Upper lobe of left lung (tissue), 6 donors: ENCODE results near the gene RNFT2. TPM values are rescaled to one million over a fixed set of nuclear protein-coding genes. Genes with fewer than 3 reads are reported as not detected.

Experiments
- ATAC-seq, 2 donors: fragments of 200-7000 bp; cut with Tn5 transposase; one replicate each; pipeline ENCODE4 v1.9.1; 2022; ENCODE audit warnings: mild to moderate bottlenecking in 2 of 2, moderate library complexity in 2 of 2; ENCODE audit not compliant: low FRiP score in 2 of 2
- DNase-seq, 2 donors: peaks; one replicate each; pipeline ENCODE4 v3.0.0-alpha.2; 2019 to 2020
- H3K27ac ChIP-seq, 4 donors: fragments of 200-600 bp; sonication (generic); one replicate each; pipeline ENCODE4 v1.5.1; 2016 to 2019
- H3K27me3 ChIP-seq, 4 donors: fragments of 200-600 bp; sonication (generic); one replicate each; pipeline ENCODE4 v1.5.1; 2017 to 2019
- H3K36me3 ChIP-seq, 4 donors: fragments of 200-600 bp; sonication (generic); one replicate each; pipeline ENCODE4 v1.5.1; 2016 to 2019
- H3K4me1 ChIP-seq, 4 donors: fragments of 200-600 bp; sonication (generic); one replicate each; pipeline ENCODE4 v1.5.1; 2018 to 2019
- H3K4me3 ChIP-seq, 4 donors: fragments of 200-600 bp; sonication (generic); one replicate each; pipeline ENCODE4 v1.5.1; 2017 to 2019; ENCODE audit warnings: mild to moderate bottlenecking in 2 of 4, moderate library complexity in 1 of 4
- H3K9me3 ChIP-seq, 4 donors: fragments of 200-600 bp; sonication (generic); one replicate each; pipeline ENCODE4 v1.5.1; 2018 to 2019
- CTCF ChIP-seq, 6 experiments: fragments of 450-650 bp in 4 of 6; fragments of 200-600 bp in 2 of 6; sonication (generic) in 2 of 6; IDR thresholded peaks; one replicate each; pipeline ENCODE4 v1.5.1; 2016 to 2019; ENCODE audit warnings: antibody characterized with exemption in 6 of 6
- EP300 ChIP-seq, 4 donors: sonication (generic); formaldehyde crosslinking; IDR thresholded peaks; one replicate each; pipeline ENCODE4 v1.5.1; 2017; ENCODE audit warnings: antibody characterized with exemption in 4 of 4, control low read depth in 2 of 4
- POLR2A ChIP-seq, 4 donors: fragments of 450-650 bp; IDR thresholded peaks; one replicate each; pipeline ENCODE4 v1.5.1; 2016 to 2017; ENCODE audit warnings: antibody characterized with exemption in 4 of 4, mild to moderate bottlenecking in 2 of 4
- POLR2AphosphoS5 ChIP-seq, 2 donors: sonication (generic); formaldehyde crosslinking; IDR thresholded peaks; one replicate each; pipeline ENCODE4 v1.5.1; 2017; ENCODE audit warnings: antibody characterized with exemption in 2 of 2
- WGBS, 2 donors: methylation state at CpG; one replicate each; pipeline ENCODE4 v1.1.5; 2017 to 2018; 5-methylcytosine and 5-hydroxymethylcytosine counted together
- total RNA-seq, 6 donors: library from RNA; depleted of rRNA in 4 of 6; stranded (reverse); fragments of >200 nt in 4 of 6; gene quantifications; one replicate each; pipeline versions ENCODE4 v1.1.0 to v1.2.1, GENCODE V29; 2016 to 2021
- donor health status: DM: no; HTN: no; CAD: no; lungs with moderate emphysema.
- donor health status: DM: no; HTN: yes; CAD: no; lungs with severe emphysema.

The RNFT2 gene
- total RNA-seq, 6 donors from 2014 or later: 0.91 to 4.8 (median 2.1) TPM

DNA sequence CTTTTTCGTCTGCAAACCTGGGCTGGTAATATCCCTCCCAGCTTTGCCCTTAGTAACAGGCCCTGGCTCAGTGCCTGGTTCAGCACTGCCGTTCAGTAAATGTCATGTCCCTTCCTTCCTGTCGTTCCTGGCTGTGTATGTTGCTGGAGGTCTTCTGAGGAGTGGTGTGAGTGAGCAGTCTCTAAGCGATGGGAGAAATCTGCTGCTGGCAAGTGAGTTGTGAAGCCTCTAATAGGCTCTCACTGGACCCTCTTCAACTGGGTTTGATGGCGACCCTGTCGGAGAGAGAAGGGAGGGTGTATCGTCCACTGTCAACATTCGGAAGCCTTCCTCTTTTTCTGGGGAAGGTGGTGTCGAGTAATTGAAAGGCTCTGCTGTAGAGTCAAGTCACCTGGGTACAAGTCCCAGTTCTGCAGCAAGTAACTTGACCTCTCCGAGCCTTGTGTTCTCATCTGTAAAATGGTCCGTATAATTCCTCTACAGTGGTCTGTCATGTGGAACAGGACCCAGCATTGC, 80.3 kb downstream of the RNFT2 start:
- DNase-seq: peak in 1 of 2 donors; percentile 43
- H3K9me3 ChIP-seq: no peaks in the 10 kb centered on the region
- no peaks in the 10 kb centered on the region for H3K27me3 ChIP-seq
- peak overlapping the region; percentile 91 to 95 (median 93) for H3K27ac ChIP-seq
- no peak for ATAC-seq
- peak overlapping the region in 3 of 4 donors; percentile 58 to 82 (median 76) for H3K4me3 ChIP-seq
- peaks cover 12 to 17% (median 14%) of the 10 kb centered on the region in 4 donors for H3K4me1 ChIP-seq
- TF ChIP-seq EP300 (IDR thresholded peaks at IDR 0.05) (no peak), CTCF (IDR thresholded peaks at IDR 0.05) (no peak), POLR2AphosphoS5 (IDR thresholded peaks at IDR 0.05) (no peak), POLR2A (IDR thresholded peaks at IDR 0.05) (no peak)
- 15 to 27% methylated on average over 9 to 11 of the region's 11 CpGs for WGBS, 2 donors
- H3K36me3 ChIP-seq: no peaks in the 10 kb centered on the region

GRCh38 chr12:116818948-116819832, 81.1 kb downstream of the RNFT2 start:
- H3K27me3 ChIP-seq: no peaks in the 10 kb centered on the region
- no peaks in the 10 kb centered on the region for H3K36me3 ChIP-seq
- peaks cover 12 to 17% (median 14%) of the 10 kb centered on the region in 4 donors for H3K4me1 ChIP-seq
- TF ChIP-seq CTCF (IDR thresholded peaks at IDR 0.05) (peak in 4 of 6 experiments; percentile 24 to 46 (median 28)), POLR2A (IDR thresholded peaks at IDR 0.05) (peak in 3 of 4 donors; percentile 53 to 89 (median 72)), POLR2AphosphoS5 (IDR thresholded peaks at IDR 0.05) (peak; percentile 60), EP300 (IDR thresholded peaks at IDR 0.05) (no peak)
- H3K4me3 ChIP-seq: peak overlapping the region; percentile 38 to 82 (median 67)
- ATAC-seq: peak; percentile 87 to 98
- peak overlapping the region; percentile 91 to 95 (median 93) for H3K27ac ChIP-seq
- H3K9me3 ChIP-seq: no peaks in the 10 kb centered on the region
- DNase-seq: peak; percentile 89 to 97
- WGBS, 2 donors: 1 to 2% methylated on average over 29 to 46 of the region's 70 CpGs

- Histone ChIP-seq H3K36me3 (no peaks in the 10 kb centered on the region), H3K27ac (no peak overlapping the region), H3K9me3 (peaks cover 0 to 8% (median 2%) of the 10 kb centered on the region in 4 donors), H3K4me3 (no peak overlapping the region), H3K27me3 (no peaks in the 10 kb centered on the region), H3K4me1 (peaks cover 12 to 17% (median 14%) of the 10 kb centered on the region in 4 donors)
- WGBS, 2 donors: 90% methylated on average over 10 of the region's 10 CpGs
- no peak for TF ChIP-seq CTCF (IDR thresholded peaks at IDR 0.05)
- no peak for TF ChIP-seq POLR2AphosphoS5 (IDR thresholded peaks at IDR 0.05)
- TF ChIP-seq EP300 (IDR thresholded peaks at IDR 0.05): no peak
- no peak for TF ChIP-seq POLR2A (IDR thresholded peaks at IDR 0.05)
- ATAC-seq: no peak
- no peak for DNase-seq
These were observed 82.0 kb downstream of the RNFT2 start for GRCh38 chr12:116820064-116820656.

GRCh38 chr12:116821291-116821690, 83.2 kb downstream of the RNFT2 start:
- WGBS, 2 donors: 75 to 83% methylated on average over 8 of the region's 8 CpGs
- ATAC-seq (no peak), DNase-seq (peak in 1 of 2 donors; percentile 45)
- H3K36me3 ChIP-seq: no peaks in the 10 kb centered on the region
- peaks cover 12 to 17% (median 14%) of the 10 kb centered on the region in 4 donors for H3K4me1 ChIP-seq
- TF ChIP-seq CTCF (IDR thresholded peaks at IDR 0.05) (no peak), EP300 (IDR thresholded peaks at IDR 0.05) (no peak), POLR2A (IDR thresholded peaks at IDR 0.05) (no peak), POLR2AphosphoS5 (IDR thresholded peaks at IDR 0.05) (no peak)
- H3K9me3 ChIP-seq: peaks cover 0 to 10% (median 2%) of the 10 kb centered on the region in 4 donors
- H3K27ac ChIP-seq: no peak overlapping the region
- H3K27me3 ChIP-seq: no peaks in the 10 kb centered on the region
- H3K4me3 ChIP-seq: no peak overlapping the region
